ENCODE data around the gene SEPTIN11. TPM values are rescaled to one million over a fixed set of nuclear protein-coding genes. Genes with fewer than 3 reads are reported as not detected.

SEPTIN11 gene
- total and polyA plus RNA-seq, 4 donors: 20.4 to 126 (median 64.4) TPM

DNA sequence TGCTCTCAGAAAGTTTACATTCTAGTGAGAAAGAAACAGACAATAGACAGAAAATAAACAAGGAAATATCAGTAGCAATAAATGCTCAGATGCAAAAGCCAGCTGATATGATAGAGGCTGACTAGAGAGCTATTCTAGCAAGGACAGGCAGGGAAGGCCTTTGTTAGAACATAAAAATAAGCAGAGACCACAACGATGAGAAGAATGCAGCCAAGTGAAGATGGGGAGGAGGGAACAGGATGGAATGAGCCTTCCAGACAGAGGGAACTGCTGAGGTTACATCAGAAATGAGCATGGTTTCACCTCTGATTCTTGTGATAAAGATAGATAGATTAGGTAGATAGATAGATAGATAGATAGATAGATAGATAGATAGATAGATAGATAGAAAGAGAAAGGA, 44.0 kb upstream of the SEPTIN11 start:
- peaks cover 0 to 6% (median 6%) of the 10 kb centered on the region in 3 donors for H3K27me3 ChIP-seq (ENCODE audit: control insufficient read depth in 3 of 3, insufficient read depth in 3 of 3, low read length in 2 of 3)
- H3K9ac ChIP-seq (ENCODE audit: insufficient read depth in 1 of 2, low read length in 2 of 2): no peak overlapping the region
- DNase-seq (no peak), ATAC-seq (ENCODE audit: insufficient read depth, low FRiP score) (no peak)
- H3K4me1 ChIP-seq (ENCODE audit: control insufficient read depth in 5 of 5, insufficient read depth in 5 of 5, low read length in 5 of 5): peaks cover 0 to 4% (median 0%) of the 10 kb centered on the region in 5 donors
- no peak overlapping the region for H3K27ac ChIP-seq (ENCODE audit: low read depth in 1 of 2, low read length in 1 of 2)
- peaks cover 0 to 5% (median 0%) of the 10 kb centered on the region in 4 donors for H3K9me3 ChIP-seq (ENCODE audit: control insufficient read depth in 4 of 4, insufficient read depth in 3 of 4, low read length in 3 of 4)
- TF ChIP-seq, protein P1, sequence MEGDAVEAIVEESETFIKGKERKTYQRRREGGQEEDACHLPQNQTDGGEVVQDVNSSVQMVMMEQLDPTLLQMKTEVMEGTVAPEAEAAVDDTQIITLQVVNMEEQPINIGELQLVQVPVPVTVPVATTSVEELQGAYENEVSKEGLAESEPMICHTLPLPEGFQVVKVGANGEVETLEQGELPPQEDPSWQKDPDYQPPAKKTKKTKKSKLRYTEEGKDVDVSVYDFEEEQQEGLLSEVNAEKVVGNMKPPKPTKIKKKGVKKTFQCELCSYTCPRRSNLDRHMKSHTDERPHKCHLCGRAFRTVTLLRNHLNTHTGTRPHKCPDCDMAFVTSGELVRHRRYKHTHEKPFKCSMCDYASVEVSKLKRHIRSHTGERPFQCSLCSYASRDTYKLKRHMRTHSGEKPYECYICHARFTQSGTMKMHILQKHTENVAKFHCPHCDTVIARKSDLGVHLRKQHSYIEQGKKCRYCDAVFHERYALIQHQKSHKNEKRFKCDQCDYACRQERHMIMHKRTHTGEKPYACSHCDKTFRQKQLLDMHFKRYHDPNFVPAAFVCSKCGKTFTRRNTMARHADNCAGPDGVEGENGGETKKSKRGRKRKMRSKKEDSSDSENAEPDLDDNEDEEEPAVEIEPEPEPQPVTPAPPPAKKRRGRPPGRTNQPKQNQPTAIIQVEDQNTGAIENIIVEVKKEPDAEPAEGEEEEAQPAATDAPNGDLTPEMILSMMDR (IDR thresholded peaks at IDR 0.05; ENCODE audit: control extremely low read depth, extremely low read depth): no peak
- WGBS, 2 donors: 54 to 70% methylated on average over 1 of the region's 1 CpG
- no peaks in the 10 kb centered on the region for H3K36me3 ChIP-seq (ENCODE audit: control insufficient read depth in 4 of 4, insufficient read depth in 4 of 4, low read length in 4 of 4)
- no peak overlapping the region for H3K4me3 ChIP-seq

DNA sequence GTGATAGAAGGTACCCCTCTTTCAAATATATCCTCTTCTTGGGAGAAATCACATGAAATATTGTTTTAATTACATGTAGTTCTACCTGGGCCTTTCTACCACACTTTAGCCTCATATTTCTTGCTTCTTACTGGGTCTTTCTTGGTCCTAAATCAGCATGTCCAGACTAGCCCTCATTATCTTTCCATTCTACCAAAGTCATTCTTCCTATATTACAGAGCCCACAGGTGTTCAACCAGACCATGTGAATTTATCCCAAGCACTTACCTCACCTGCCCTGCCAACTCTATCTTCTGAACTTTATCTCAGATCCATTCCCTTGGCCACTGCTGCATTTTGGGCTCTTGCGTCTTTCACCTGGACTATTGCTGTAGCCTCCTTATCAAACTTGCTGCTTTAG, 39.8 kb upstream of the SEPTIN11 start:
- no peaks in the 10 kb centered on the region for H3K27me3 ChIP-seq (ENCODE audit: control insufficient read depth in 3 of 3, insufficient read depth in 3 of 3, low read length in 2 of 3)
- H3K9ac ChIP-seq (ENCODE audit: insufficient read depth in 1 of 2, low read length in 2 of 2): no peak overlapping the region
- WGBS, 2 donors: 97 to 99% methylated on average over 1 of the region's 1 CpG
- H3K9me3 ChIP-seq (ENCODE audit: control insufficient read depth in 4 of 4, insufficient read depth in 3 of 4, low read length in 3 of 4): peaks cover 0 to 5% (median 0%) of the 10 kb centered on the region in 4 donors
- DNase-seq (no peak), ATAC-seq (ENCODE audit: insufficient read depth, low FRiP score) (no peak)
- H3K4me1 ChIP-seq (ENCODE audit: control insufficient read depth in 5 of 5, insufficient read depth in 5 of 5, low read length in 5 of 5): no peaks in the 10 kb centered on the region
- H3K27ac ChIP-seq (ENCODE audit: low read depth in 1 of 2, low read length in 1 of 2): no peak overlapping the region
- no peak overlapping the region for H3K4me3 ChIP-seq
- TF ChIP-seq, protein P1 (IDR thresholded peaks at IDR 0.05; ENCODE audit: control extremely low read depth, extremely low read depth): no peak
- H3K36me3 ChIP-seq (ENCODE audit: control insufficient read depth in 4 of 4, insufficient read depth in 4 of 4, low read length in 4 of 4): no peaks in the 10 kb centered on the region

DNA sequence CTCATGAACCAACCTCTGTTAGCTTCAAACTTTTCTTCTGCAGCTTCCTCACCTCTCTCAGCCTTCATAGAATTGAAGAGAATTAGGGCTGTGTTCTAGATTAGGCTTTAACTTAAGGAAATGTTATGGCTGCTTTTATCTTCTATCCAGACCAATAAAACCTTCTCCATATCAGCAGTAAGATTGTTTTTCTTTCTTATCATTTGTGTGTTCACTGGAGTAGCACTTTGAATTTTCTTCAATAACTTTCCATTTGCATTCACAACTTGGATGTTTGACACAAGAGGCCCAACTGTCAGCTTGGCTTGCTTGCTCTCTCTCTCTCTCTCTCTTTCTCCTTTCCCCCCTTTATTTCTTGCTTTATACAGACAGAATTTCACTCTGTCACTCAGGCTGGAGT, 28.8 kb upstream of the SEPTIN11 start:
- no peaks in the 10 kb centered on the region for H3K27me3 ChIP-seq (ENCODE audit: control insufficient read depth in 3 of 3, insufficient read depth in 3 of 3, low read length in 2 of 3)
- no peak for ATAC-seq (ENCODE audit: insufficient read depth, low FRiP score)
- no peak for DNase-seq
- peaks cover 0 to 11% (median 0%) of the 10 kb centered on the region in 5 donors for H3K4me1 ChIP-seq (ENCODE audit: control insufficient read depth in 5 of 5, insufficient read depth in 5 of 5, low read length in 5 of 5)
- H3K27ac ChIP-seq (ENCODE audit: low read depth in 1 of 2, low read length in 1 of 2): no peak overlapping the region
- H3K4me3 ChIP-seq: no peak overlapping the region
- TF ChIP-seq, protein P1 (IDR thresholded peaks at IDR 0.05; ENCODE audit: control extremely low read depth, extremely low read depth): no peak
- no peak overlapping the region for H3K9ac ChIP-seq (ENCODE audit: insufficient read depth in 1 of 2, low read length in 2 of 2)
- no peaks in the 10 kb centered on the region for H3K36me3 ChIP-seq (ENCODE audit: control insufficient read depth in 4 of 4, insufficient read depth in 4 of 4, low read length in 4 of 4)
- H3K9me3 ChIP-seq (ENCODE audit: control insufficient read depth in 4 of 4, insufficient read depth in 3 of 4, low read length in 3 of 4): no peaks in the 10 kb centered on the region

All from lung (tissue), 12 donors.